Measurements from ENCODE around the gene EIPR1. TPM values are rescaled to one million over a fixed set of nuclear protein-coding genes. Genes with fewer than 3 reads are reported as not detected.
A peak's percentile ranks its signal among the peaks of the same experiment; 100 is the strongest.

EIPR1 gene
- total and polyA plus RNA-seq, 2 of the 13 experiments (the other 11 are each of a cell fraction or from before 2014, with no cell fraction given), result 70.0 to 96.3 TPM

DNA sequence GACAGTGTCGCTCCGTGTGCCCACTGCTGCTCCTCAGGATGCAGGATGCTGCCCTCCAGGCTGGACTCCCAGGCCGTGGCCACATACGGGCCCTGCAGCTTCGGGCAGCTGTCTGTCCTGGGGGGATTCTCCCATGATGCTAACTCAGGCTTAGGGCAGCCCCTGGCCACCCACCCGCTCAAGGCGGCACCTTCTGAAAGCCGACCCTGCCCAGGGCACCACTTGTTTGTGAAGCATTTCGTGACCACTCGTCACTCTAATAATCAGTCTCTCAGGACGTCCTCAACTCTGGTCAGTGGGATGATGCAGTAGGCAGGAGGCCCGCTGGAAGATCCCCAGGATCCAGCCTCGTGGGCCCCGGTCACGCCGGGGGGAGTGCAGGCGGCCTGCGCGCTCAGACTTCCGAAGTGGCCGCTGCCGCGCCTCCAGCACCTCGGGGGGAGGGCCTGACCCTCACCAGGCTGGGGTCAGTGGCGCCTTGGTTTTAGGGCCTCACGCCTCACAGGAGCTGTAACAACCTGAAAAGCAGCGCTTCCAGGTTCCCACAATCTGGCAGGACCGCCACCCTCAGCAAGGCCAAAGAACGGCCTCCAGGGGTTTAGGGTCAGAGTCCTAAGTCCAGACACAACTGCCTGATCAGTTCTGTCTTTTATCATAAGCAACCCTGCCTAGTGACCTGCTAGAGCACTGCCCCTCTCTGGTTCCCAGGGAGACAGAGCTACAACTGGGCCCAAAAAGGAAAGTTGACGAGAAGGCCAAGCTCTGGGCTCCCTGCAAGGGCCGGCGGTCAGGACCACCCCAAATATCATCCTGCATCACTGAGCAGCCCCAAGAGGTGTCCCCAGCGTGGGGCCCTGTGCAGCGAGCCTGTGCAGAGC lies 53.0 kb downstream of the EIPR1 start (continued):
- TF ChIP-seq ZNF253 (CRISPR knock-in tag; IDR thresholded peaks at IDR 0.05; ENCODE audit: borderline replicate concordance) (no peak), NFKBIZ (CRISPR knock-in tag; IDR thresholded peaks at IDR 0.05) (no peak), ZNF570 (CRISPR knock-in tag; IDR thresholded peaks at IDR 0.05; ENCODE audit: borderline replicate concordance) (no peak), HOXA5 (CRISPR knock-in tag; IDR thresholded peaks at IDR 0.05) (no peak), NFE2L2 (IDR thresholded peaks at IDR 0.05; ENCODE audit: low read length) (no peak), ZNF563 (CRISPR knock-in tag; IDR thresholded peaks at IDR 0.05) (0 out of 2 replicates have a peak, but pooled peaks have one; percentile 51), HNF4A (CRISPR knock-in tag; IDR thresholded peaks at IDR 0.05) (peak; percentile 98), SOX5 (CRISPR knock-in tag; IDR thresholded peaks at IDR 0.05; ENCODE audit: borderline replicate concordance) (peak; percentile 36; the same call in 1 of the 2 replicates), ZNF235 (CRISPR knock-in tag; IDR thresholded peaks at IDR 0.05; ENCODE audit: borderline replicate concordance) (peak; percentile 67; the same call in 1 of the 2 replicates), ZNF446 (CRISPR knock-in tag; IDR thresholded peaks at IDR 0.05) (0 out of 2 replicates have a peak, but pooled peaks have one; percentile 27), CHD4 (IDR thresholded peaks at IDR 0.05; ENCODE audit: borderline replicate concordance, low read length) (0 out of 2 replicates have a peak, but pooled peaks have one; percentile 64), NR2C2 (CRISPR knock-in tag; IDR thresholded peaks at IDR 0.05; ENCODE audit: borderline replicate concordance) (peak; percentile 85), MAZ (IDR thresholded peaks at IDR 0.05; ENCODE audit: borderline replicate concordance, low read depth, low read length) (no peak), MAZ (CRISPR knock-in tag; IDR thresholded peaks at IDR 0.05; ENCODE audit: low read depth) (no peak), NCOA2 (CRISPR knock-in tag; IDR thresholded peaks at IDR 0.05) (no peak; the same call in 1 of the 2 replicates), AGO2 (optimal IDR thresholded peaks at IDR 0.05; ENCODE audit: low read depth, low read length) (peak; percentile 52), MEF2D (CRISPR knock-in tag; IDR thresholded peaks at IDR 0.05) (no peak; the same call in 1 of the 2 replicates)
- TF ChIP-seq, protein P1, sequence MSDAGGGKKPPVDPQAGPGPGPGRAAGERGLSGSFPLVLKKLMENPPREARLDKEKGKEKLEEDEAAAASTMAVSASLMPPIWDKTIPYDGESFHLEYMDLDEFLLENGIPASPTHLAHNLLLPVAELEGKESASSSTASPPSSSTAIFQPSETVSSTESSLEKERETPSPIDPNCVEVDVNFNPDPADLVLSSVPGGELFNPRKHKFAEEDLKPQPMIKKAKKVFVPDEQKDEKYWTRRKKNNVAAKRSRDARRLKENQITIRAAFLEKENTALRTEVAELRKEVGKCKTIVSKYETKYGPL (CRISPR knock-in tag; IDR thresholded peaks at IDR 0.05), result no peak
- TF ChIP-seq, protein P2, sequence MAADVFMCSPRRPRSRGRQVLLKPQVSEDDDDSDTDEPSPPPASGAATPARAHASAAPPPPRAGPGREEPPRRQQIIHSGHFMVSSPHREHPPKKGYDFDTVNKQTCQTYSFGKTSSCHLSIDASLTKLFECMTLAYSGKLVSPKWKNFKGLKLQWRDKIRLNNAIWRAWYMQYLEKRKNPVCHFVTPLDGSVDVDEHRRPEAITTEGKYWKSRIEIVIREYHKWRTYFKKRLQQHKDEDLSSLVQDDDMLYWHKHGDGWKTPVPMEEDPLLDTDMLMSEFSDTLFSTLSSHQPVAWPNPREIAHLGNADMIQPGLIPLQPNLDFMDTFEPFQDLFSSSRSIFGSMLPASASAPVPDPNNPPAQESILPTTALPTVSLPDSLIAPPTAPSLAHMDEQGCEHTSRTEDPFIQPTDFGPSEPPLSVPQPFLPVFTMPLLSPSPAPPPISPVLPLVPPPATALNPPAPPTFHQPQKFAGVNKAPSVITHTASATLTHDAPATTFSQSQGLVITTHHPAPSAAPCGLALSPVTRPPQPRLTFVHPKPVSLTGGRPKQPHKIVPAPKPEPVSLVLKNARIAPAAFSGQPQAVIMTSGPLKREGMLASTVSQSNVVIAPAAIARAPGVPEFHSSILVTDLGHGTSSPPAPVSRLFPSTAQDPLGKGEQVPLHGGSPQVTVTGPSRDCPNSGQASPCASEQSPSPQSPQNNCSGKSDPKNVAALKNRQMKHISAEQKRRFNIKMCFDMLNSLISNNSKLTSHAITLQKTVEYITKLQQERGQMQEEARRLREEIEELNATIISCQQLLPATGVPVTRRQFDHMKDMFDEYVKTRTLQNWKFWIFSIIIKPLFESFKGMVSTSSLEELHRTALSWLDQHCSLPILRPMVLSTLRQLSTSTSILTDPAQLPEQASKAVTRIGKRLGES (CRISPR knock-in tag; IDR thresholded peaks at IDR 0.05; ENCODE audit: borderline replicate concordance), result no peak
- TF ChIP-seq, protein P3, sequence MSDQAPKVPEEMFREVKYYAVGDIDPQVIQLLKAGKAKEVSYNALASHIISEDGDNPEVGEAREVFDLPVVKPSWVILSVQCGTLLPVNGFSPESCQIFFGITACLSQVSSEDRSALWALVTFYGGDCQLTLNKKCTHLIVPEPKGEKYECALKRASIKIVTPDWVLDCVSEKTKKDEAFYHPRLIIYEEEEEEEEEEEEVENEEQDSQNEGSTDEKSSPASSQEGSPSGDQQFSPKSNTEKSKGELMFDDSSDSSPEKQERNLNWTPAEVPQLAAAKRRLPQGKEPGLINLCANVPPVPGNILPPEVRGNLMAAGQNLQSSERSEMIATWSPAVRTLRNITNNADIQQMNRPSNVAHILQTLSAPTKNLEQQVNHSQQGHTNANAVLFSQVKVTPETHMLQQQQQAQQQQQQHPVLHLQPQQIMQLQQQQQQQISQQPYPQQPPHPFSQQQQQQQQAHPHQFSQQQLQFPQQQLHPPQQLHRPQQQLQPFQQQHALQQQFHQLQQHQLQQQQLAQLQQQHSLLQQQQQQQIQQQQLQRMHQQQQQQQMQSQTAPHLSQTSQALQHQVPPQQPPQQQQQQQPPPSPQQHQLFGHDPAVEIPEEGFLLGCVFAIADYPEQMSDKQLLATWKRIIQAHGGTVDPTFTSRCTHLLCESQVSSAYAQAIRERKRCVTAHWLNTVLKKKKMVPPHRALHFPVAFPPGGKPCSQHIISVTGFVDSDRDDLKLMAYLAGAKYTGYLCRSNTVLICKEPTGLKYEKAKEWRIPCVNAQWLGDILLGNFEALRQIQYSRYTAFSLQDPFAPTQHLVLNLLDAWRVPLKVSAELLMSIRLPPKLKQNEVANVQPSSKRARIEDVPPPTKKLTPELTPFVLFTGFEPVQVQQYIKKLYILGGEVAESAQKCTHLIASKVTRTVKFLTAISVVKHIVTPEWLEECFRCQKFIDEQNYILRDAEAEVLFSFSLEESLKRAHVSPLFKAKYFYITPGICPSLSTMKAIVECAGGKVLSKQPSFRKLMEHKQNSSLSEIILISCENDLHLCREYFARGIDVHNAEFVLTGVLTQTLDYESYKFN (CRISPR knock-in tag; conservative IDR thresholded peaks at IDR 0.05), result peak; percentile 83
- TF ChIP-seq, protein P4, sequence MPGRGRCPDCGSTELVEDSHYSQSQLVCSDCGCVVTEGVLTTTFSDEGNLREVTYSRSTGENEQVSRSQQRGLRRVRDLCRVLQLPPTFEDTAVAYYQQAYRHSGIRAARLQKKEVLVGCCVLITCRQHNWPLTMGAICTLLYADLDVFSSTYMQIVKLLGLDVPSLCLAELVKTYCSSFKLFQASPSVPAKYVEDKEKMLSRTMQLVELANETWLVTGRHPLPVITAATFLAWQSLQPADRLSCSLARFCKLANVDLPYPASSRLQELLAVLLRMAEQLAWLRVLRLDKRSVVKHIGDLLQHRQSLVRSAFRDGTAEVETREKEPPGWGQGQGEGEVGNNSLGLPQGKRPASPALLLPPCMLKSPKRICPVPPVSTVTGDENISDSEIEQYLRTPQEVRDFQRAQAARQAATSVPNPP (CRISPR knock-in tag; IDR thresholded peaks at IDR 0.05), result peak; percentile 23; the same call in 1 of the 2 replicates

Measured in HepG2 (cell line).